WTC11 (cell line): Measurements from ENCODE around the gene SPTB.

Source experiments
- ATF6 ChIP-seq: sonication (generic); formaldehyde crosslinking; IDR thresholded peaks from 2 replicates; pipeline ENCODE4 v1.8.1; 2023; ENCODE audit warnings: mild to moderate bottlenecking, missing genetic modification reagents
- CBFB ChIP-seq: sonication (generic); formaldehyde crosslinking; IDR thresholded peaks from 2 replicates; pipeline ENCODE4 v1.8.1; 2022; ENCODE audit warnings: mild to moderate bottlenecking, low read depth, missing genetic modification reagents
- E2F1 ChIP-seq: sonication (generic); formaldehyde crosslinking; IDR thresholded peaks from 2 replicates; pipeline ENCODE4 v1.8.0; 2022; ENCODE audit warnings: mild to moderate bottlenecking, missing genetic modification reagents
- FOXP1 ChIP-seq: sonication (generic); formaldehyde crosslinking; IDR thresholded peaks from 2 replicates; pipeline ENCODE4 v1.8.0; 2022; ENCODE audit warnings: missing genetic modification reagents, mild to moderate bottlenecking, moderate library complexity, borderline replicate concordance
- NR1H2 ChIP-seq: sonication (generic); formaldehyde crosslinking; IDR thresholded peaks from 2 replicates; pipeline ENCODE4 v1.9.0; 2021; ENCODE audit warnings: mild to moderate bottlenecking, moderate library complexity, missing genetic modification reagents
- SMAD3 ChIP-seq: sonication (generic); formaldehyde crosslinking; IDR thresholded peaks from 2 replicates; pipeline ENCODE4 v1.8.0; 2022; ENCODE audit warnings: missing genetic modification reagents, mild to moderate bottlenecking, borderline replicate concordance
- SP1 ChIP-seq: sonication (generic); formaldehyde crosslinking; conservative IDR thresholded peaks from 2 replicates; pipeline ENCODE4 v1.8.1; 2022; ENCODE audit warnings: missing genetic modification reagents
- ZNF232 ChIP-seq: sonication (generic); formaldehyde crosslinking; IDR thresholded peaks from 2 replicates; pipeline ENCODE4 v1.8.0; 2022; ENCODE audit warnings: mild to moderate bottlenecking, missing genetic modification reagents
- TF ChIP-seq, protein P1 (sequence below): fragments of 200-600 bp; IDR thresholded peaks from 2 replicates; pipeline ENCODE4 v1.8.0; 2022; ENCODE audit warnings: antibody characterized with exemption
- TF ChIP-seq, protein P2 (sequence below): sonication (generic); formaldehyde crosslinking; conservative IDR thresholded peaks from 2 replicates; pipeline ENCODE4 v1.8.1; 2022; ENCODE audit warnings: mild to moderate bottlenecking, missing genetic modification reagents
- TF ChIP-seq, protein P3 (sequence below): sonication (generic); formaldehyde crosslinking; IDR thresholded peaks from 2 replicates; pipeline ENCODE4 v1.8.0; 2022; ENCODE audit warnings: mild to moderate bottlenecking, missing genetic modification reagents
- TF ChIP-seq, protein P4 (sequence below): sonication (generic); formaldehyde crosslinking; conservative IDR thresholded peaks from 2 replicates; pipeline ENCODE4 v1.8.1; 2023; ENCODE audit warnings: mild to moderate bottlenecking, low read depth, missing genetic modification reagents, moderate library complexity

DNA sequence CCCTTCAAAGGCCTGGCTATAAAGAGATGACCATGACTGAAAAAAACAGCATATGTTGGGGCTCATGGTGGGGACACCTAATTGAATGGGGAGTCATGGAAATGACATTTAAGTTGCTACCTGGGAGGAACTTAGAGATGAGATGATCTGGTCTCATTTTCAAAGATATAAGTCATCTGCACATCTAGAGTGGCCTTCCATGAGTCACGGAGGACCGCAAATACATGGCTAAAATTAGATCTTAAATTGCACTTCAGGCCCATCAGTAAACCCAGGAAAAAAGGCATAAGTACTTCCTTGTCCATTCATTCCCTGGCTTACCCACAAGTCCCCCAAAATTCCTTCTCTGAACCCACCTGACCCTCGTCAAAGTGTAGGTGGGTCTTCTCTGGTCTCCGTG is 53.4 kb downstream of the SPTB start:
- TF ChIP-seq, protein P1, sequence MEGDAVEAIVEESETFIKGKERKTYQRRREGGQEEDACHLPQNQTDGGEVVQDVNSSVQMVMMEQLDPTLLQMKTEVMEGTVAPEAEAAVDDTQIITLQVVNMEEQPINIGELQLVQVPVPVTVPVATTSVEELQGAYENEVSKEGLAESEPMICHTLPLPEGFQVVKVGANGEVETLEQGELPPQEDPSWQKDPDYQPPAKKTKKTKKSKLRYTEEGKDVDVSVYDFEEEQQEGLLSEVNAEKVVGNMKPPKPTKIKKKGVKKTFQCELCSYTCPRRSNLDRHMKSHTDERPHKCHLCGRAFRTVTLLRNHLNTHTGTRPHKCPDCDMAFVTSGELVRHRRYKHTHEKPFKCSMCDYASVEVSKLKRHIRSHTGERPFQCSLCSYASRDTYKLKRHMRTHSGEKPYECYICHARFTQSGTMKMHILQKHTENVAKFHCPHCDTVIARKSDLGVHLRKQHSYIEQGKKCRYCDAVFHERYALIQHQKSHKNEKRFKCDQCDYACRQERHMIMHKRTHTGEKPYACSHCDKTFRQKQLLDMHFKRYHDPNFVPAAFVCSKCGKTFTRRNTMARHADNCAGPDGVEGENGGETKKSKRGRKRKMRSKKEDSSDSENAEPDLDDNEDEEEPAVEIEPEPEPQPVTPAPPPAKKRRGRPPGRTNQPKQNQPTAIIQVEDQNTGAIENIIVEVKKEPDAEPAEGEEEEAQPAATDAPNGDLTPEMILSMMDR, result no peak
- no peak for TF ChIP-seq ZNF232
- TF ChIP-seq E2F1 (CRISPR knock-in tag), result no peak
- TF ChIP-seq, protein P2, sequence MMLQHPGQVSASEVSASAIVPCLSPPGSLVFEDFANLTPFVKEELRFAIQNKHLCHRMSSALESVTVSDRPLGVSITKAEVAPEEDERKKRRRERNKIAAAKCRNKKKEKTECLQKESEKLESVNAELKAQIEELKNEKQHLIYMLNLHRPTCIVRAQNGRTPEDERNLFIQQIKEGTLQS (CRISPR knock-in tag), result no peak
- TF ChIP-seq, protein P3, sequence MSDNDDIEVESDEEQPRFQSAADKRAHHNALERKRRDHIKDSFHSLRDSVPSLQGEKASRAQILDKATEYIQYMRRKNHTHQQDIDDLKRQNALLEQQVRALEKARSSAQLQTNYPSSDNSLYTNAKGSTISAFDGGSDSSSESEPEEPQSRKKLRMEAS (CRISPR knock-in tag), result no peak
- TF ChIP-seq, protein P4, sequence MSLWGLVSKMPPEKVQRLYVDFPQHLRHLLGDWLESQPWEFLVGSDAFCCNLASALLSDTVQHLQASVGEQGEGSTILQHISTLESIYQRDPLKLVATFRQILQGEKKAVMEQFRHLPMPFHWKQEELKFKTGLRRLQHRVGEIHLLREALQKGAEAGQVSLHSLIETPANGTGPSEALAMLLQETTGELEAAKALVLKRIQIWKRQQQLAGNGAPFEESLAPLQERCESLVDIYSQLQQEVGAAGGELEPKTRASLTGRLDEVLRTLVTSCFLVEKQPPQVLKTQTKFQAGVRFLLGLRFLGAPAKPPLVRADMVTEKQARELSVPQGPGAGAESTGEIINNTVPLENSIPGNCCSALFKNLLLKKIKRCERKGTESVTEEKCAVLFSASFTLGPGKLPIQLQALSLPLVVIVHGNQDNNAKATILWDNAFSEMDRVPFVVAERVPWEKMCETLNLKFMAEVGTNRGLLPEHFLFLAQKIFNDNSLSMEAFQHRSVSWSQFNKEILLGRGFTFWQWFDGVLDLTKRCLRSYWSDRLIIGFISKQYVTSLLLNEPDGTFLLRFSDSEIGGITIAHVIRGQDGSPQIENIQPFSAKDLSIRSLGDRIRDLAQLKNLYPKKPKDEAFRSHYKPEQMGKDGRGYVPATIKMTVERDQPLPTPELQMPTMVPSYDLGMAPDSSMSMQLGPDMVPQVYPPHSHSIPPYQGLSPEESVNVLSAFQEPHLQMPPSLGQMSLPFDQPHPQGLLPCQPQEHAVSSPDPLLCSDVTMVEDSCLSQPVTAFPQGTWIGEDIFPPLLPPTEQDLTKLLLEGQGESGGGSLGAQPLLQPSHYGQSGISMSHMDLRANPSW (CRISPR knock-in tag), result no peak
- no peak for TF ChIP-seq SP1 (CRISPR knock-in tag)
- no peak for TF ChIP-seq SMAD3 (CRISPR knock-in tag)
- TF ChIP-seq NR1H2 (CRISPR knock-in tag), result no peak
- no peak for TF ChIP-seq FOXP1 (CRISPR knock-in tag)
- no peak for TF ChIP-seq CBFB (CRISPR knock-in tag)
- TF ChIP-seq ATF6, result no peak
